Measurements from ENCODE around the gene COL4A6. TPM values are rescaled to one million over a fixed set of nuclear protein-coding genes. Genes with fewer than 3 reads are reported as not detected.

The COL4A6 gene
- total RNA-seq, 1 donor from 2014 or later, result 1.8 TPM

GRCh38 chrX:108270280-108270679 is 167.9 kb downstream of the COL4A6 start:
- DNase-seq, result no peak
- Histone ChIP-seq H3K36me3 (no peaks in the 10 kb centered on the region), H3K4me3 (no peak overlapping the region), H3K27ac (no peak overlapping the region), H3K27me3 (no peaks in the 10 kb centered on the region), H3K9me3 (no peaks in the 10 kb centered on the region), H3K4me1 (no peaks in the 10 kb centered on the region)
- no peak for TF ChIP-seq CTCF (IDR thresholded peaks at IDR 0.05)
- intact Hi-C loops (cut with DNase I), result no loop called here
- no peak for ATAC-seq

GRCh38 chrX:108268434-108269080 is 169.7 kb downstream of the COL4A6 start:
- Histone ChIP-seq H3K27me3 (no peaks in the 10 kb centered on the region), H3K9me3 (no peaks in the 10 kb centered on the region), H3K27ac (no peak overlapping the region), H3K4me1 (no peaks in the 10 kb centered on the region), H3K4me3 (no peak overlapping the region), H3K36me3 (no peaks in the 10 kb centered on the region)
- no peak for TF ChIP-seq CTCF (IDR thresholded peaks at IDR 0.05)
- intact Hi-C loops (cut with DNase I), result no loop called here
- ATAC-seq (no peak), DNase-seq (no peak)

GRCh38 chrX:108267557-108267956 is 170.7 kb downstream of the COL4A6 start:
- Histone ChIP-seq H3K27me3 (no peaks in the 10 kb centered on the region), H3K4me1 (no peaks in the 10 kb centered on the region), H3K4me3 (no peak overlapping the region), H3K36me3 (no peaks in the 10 kb centered on the region), H3K27ac (no peak overlapping the region), H3K9me3 (no peaks in the 10 kb centered on the region)
- intact Hi-C loops (cut with DNase I), result no loop called here
- ATAC-seq (no peak), DNase-seq (no peak)
- TF ChIP-seq CTCF (IDR thresholded peaks at IDR 0.05), result no peak

GRCh38 chrX:108264376-108264775 is 173.8 kb downstream of the COL4A6 start:
- Histone ChIP-seq H3K4me3 (no peak overlapping the region), H3K36me3 (no peaks in the 10 kb centered on the region), H3K4me1 (no peaks in the 10 kb centered on the region), H3K9me3 (no peaks in the 10 kb centered on the region), H3K27me3 (no peaks in the 10 kb centered on the region), H3K27ac (no peak overlapping the region)
- ATAC-seq (no peak), DNase-seq (no peak)
- intact Hi-C loops (cut with DNase I), result no loop called here
- no peak for TF ChIP-seq CTCF (IDR thresholded peaks at IDR 0.05)

- TF ChIP-seq CTCF (IDR thresholded peaks at IDR 0.05), result no peak
- Histone ChIP-seq H3K27ac (no peak overlapping the region), H3K4me3 (no peak overlapping the region), H3K27me3 (no peaks in the 10 kb centered on the region), H3K36me3 (no peaks in the 10 kb centered on the region), H3K4me1 (no peaks in the 10 kb centered on the region), H3K9me3 (no peaks in the 10 kb centered on the region)
- intact Hi-C loops (cut with DNase I), result no loop called here
- DNase-seq (no peak), ATAC-seq (no peak)
Observed at GRCh38 chrX:108261549-108262203, 176.5 kb downstream of the COL4A6 start.

All from upper lobe of right lung (tissue), 1 donor.